Measurements from ENCODE around the gene PPP2R2C.

The PPP2R2C gene

DNA sequence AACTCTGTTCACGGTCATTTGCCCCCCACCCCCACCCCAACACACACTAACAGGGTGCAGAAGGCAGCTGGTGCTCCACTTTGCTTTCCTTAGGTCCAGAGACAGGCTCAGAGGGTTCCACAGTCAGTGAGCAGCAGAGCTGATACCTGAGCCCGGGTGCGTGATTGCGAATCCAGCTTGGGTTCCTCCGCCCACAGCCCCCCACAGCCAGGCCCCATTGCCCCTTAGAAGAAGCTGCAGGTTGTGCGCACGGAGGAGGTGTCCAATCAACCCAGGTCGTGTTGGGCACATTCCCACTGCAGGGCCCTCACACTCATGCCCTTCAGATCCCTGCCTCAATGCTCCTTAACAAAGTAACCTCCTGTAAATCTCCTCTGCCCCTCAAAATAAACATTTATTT, 117.8 kb downstream of the PPP2R2C start:
- DNase-seq (ENCODE audit: low read depth): no peak
- TF ChIP-seq, protein P1, sequence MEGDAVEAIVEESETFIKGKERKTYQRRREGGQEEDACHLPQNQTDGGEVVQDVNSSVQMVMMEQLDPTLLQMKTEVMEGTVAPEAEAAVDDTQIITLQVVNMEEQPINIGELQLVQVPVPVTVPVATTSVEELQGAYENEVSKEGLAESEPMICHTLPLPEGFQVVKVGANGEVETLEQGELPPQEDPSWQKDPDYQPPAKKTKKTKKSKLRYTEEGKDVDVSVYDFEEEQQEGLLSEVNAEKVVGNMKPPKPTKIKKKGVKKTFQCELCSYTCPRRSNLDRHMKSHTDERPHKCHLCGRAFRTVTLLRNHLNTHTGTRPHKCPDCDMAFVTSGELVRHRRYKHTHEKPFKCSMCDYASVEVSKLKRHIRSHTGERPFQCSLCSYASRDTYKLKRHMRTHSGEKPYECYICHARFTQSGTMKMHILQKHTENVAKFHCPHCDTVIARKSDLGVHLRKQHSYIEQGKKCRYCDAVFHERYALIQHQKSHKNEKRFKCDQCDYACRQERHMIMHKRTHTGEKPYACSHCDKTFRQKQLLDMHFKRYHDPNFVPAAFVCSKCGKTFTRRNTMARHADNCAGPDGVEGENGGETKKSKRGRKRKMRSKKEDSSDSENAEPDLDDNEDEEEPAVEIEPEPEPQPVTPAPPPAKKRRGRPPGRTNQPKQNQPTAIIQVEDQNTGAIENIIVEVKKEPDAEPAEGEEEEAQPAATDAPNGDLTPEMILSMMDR (IDR thresholded peaks at IDR 0.05; ENCODE audit: control insufficient read depth, insufficient read depth, low read depth, low read length, missing control alignments): no peak
- H3K4me3 ChIP-seq (ENCODE audit: control insufficient read depth, low read depth, low read length): no peak overlapping the region

- TF ChIP-seq, protein P1 (IDR thresholded peaks at IDR 0.05; ENCODE audit: control insufficient read depth, insufficient read depth, low read depth, low read length, missing control alignments): no peak
- H3K4me3 ChIP-seq (ENCODE audit: control insufficient read depth, low read depth, low read length): no peak overlapping the region
- no peak for DNase-seq (ENCODE audit: low read depth)
Measured at GRCh38 chr4:6354119-6354518, 118.3 kb downstream of the PPP2R2C start.

DNA sequence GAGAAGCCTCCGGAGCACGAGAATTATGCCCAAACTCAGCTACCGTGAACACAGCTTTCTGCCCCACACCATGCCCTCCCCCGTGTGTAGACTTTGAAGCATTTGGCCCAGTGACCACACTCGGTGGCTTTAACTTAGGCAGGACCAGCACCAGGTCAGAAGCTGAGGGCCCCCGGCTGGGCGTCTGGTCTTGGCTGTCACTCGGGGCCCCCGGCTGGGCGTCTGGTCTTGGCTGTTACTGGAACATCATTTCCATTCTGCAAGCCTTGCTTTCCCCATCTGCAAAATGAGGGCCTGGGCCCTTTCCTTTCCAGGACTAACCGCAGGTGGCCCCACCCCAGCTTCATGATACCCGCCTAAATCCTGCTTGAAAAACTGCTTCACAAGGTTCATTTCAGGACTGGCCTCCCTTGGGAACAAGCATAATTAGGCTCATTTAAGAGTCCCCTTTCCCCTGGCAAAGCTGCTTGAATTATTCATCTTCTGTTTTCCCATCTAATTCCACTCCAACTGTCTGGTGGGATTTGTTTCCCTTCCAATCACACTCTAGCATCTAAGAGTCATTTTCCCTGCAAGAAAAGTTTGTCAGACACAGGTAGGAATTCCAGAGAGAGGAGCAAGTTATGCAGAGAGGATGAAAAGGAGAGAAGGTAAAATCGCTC, 120.3 kb downstream of the PPP2R2C start:
- no peak overlapping the region for H3K4me3 ChIP-seq (ENCODE audit: control insufficient read depth, low read depth, low read length)
- TF ChIP-seq, protein P1 (IDR thresholded peaks at IDR 0.05; ENCODE audit: control insufficient read depth, insufficient read depth, low read depth, low read length, missing control alignments): no peak
- DNase-seq (ENCODE audit: low read depth): no peak

DNA sequence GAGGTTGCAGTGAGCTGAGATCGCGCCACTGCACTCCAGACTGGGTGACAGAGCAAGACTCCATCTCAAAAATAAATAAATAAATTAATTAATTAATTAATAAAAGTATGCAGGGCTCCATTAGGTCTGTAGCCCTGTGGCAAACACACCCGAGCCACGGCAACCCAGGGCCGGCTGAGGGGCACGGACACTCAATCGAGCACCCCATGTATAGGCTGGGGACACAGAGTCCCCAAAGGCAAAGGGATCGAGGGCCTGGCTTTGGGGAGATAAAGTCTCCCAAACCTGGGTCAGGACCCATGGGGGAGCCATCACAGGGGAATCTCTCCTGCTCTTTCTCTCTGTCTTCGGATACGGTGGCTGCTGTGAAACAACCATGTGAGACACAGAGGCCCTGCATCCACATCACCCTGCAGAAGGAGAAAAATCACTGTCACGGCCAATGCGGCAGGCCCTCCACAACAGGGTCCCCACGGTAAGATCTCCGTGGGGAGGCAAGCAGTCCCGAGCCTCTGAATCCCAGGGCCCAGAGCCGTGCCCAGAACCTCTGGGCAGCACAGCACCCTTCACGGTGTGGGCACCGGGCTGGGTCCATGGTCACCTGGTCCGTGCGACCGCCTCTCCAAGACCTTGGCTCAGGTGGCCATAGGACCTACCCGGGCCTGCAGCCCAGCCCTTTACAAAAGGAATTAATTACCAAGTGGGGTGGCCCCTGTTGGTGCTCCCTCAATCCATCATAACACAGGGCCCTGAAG, 121.0 kb downstream of the PPP2R2C start:
- TF ChIP-seq, protein P1 (IDR thresholded peaks at IDR 0.05; ENCODE audit: control insufficient read depth, insufficient read depth, low read depth, low read length, missing control alignments): no peak
- DNase-seq (ENCODE audit: low read depth): no peak
- no peak overlapping the region for H3K4me3 ChIP-seq (ENCODE audit: control insufficient read depth, low read depth, low read length)

DNA sequence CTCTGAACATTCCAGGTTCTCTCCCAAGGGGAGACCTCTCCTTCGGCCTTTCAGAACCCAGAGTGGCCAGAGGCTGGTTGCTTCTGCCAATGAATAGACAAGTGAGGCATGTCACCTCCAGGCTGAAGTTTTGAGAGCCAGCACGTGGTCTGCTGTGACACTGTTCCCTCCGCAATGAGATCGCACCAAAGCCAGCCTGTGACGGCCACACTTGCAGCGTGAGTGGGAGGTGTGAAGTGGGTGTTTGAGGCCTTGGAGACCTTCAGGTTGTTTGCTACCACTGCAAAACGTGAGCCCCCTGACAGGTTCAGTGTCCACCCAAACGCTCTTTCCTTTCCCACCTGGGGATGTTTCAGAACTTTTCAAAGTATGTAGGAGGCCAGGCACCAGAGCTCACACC, 121.8 kb downstream of the PPP2R2C start:
- TF ChIP-seq, protein P1 (IDR thresholded peaks at IDR 0.05; ENCODE audit: control insufficient read depth, insufficient read depth, low read depth, low read length, missing control alignments): no peak
- H3K4me3 ChIP-seq (ENCODE audit: control insufficient read depth, low read depth, low read length): no peak overlapping the region
- no peak for DNase-seq (ENCODE audit: low read depth)

- TF ChIP-seq, protein P1 (IDR thresholded peaks at IDR 0.05; ENCODE audit: control insufficient read depth, insufficient read depth, low read depth, low read length, missing control alignments): no peak
- DNase-seq (ENCODE audit: low read depth): no peak
- no peak overlapping the region for H3K4me3 ChIP-seq (ENCODE audit: control insufficient read depth, low read depth, low read length)
Measured at GRCh38 chr4:6349896-6350603, 122.4 kb downstream of the PPP2R2C start.
